GM23338 (cell line): ENCODE data around the gene PPFIA2. TPM values are rescaled to one million over a fixed set of nuclear protein-coding genes. Genes with fewer than 3 reads are reported as not detected.

Source experiments
- ATAC-seq: fragments of 200-7000 bp; cut with Tn5 transposase; 3 replicates; pipeline ENCODE4 v1.9.1; 2020
- DNase-seq: peaks from one replicate; pipeline ENCODE4 v3.0.0-alpha.2; 2015; ENCODE audit warnings: low spot score
- H2AFZ ChIP-seq: fragments of 200-600 bp; sonication (generic); 2 replicates; pipeline ENCODE4 v1.8.0; 2016; ENCODE audit warnings: antibody characterized with exemption, mild to moderate bottlenecking, moderate library complexity
- H3F3A ChIP-seq: fragments of 200-600 bp; sonication (generic); replicated peaks from 2 replicates; pipeline ENCODE4 v1.8.0; 2017; ENCODE audit warnings: antibody characterized with exemption, mixed run types, low read depth
- H3K27ac ChIP-seq: fragments of 200-600 bp; sonication (generic); 2 replicates; pipeline ENCODE4 v1.6.1; 2016; ENCODE audit warnings: low read depth
- H3K27me3 ChIP-seq: fragments of 200-600 bp; sonication (generic); 2 replicates; pipeline ENCODE4 v1.8.0; 2016; ENCODE audit warnings: mild to moderate bottlenecking, mixed run types, moderate library complexity; ENCODE audit not compliant: insufficient read depth
- H3K36me3 ChIP-seq: fragments of 200-600 bp; sonication (generic); 2 replicates; pipeline ENCODE4 v1.8.0; 2016; ENCODE audit warnings: mild to moderate bottlenecking; ENCODE audit not compliant: insufficient read depth
- H3K4me1 ChIP-seq: fragments of 200-600 bp; sonication (generic); 2 replicates; pipeline ENCODE4 v1.8.0; 2016; ENCODE audit warnings: mild to moderate bottlenecking, moderate library complexity; ENCODE audit not compliant: insufficient read depth
- H3K4me2 ChIP-seq: fragments of 200-600 bp; sonication (generic); 2 replicates; pipeline ENCODE4 v1.7.1; 2017; ENCODE audit warnings: mixed run types
- H3K4me3 ChIP-seq: fragments of 200-600 bp; sonication (generic); 2 replicates; pipeline ENCODE4 v1.6.1; 2016; ENCODE audit warnings: mixed run types
- H3K79me2 ChIP-seq: fragments of 200-600 bp; sonication (generic); replicated peaks from 2 replicates; pipeline ENCODE4 v1.8.0; 2017; ENCODE audit warnings: mild to moderate bottlenecking; ENCODE audit not compliant: insufficient read depth
- H3K9me2 ChIP-seq: fragments of 200-600 bp; sonication (generic); 2 replicates; pipeline ENCODE4 v1.8.0; 2017; ENCODE audit not compliant: insufficient read depth
- H4K20me1 ChIP-seq: fragments of 200-600 bp; sonication (generic); replicated peaks from 2 replicates; pipeline ENCODE4 v1.8.0; 2017; ENCODE audit warnings: mild to moderate bottlenecking; ENCODE audit not compliant: insufficient read depth
- H3K27ac Mint-ChIP-seq: 2 replicates; pipeline ENCODE4 v1.8.0; 2020; ENCODE audit warnings: inconsistent platforms, mild to moderate bottlenecking, moderate library complexity, mixed read lengths
- H3K27me3 Mint-ChIP-seq: 3 replicates; pipeline ENCODE4 v1.8.0; 2022; ENCODE audit warnings: low read depth, mild to moderate bottlenecking, moderate library complexity, mixed read lengths, inconsistent platforms; ENCODE audit not compliant: insufficient read depth, poor library complexity
- H3K36me3 Mint-ChIP-seq: 3 replicates; pipeline ENCODE4 v1.8.0; 2021; ENCODE audit warnings: low read depth, mild to moderate bottlenecking, inconsistent platforms, moderate library complexity, mixed read lengths
- H3K4me1 Mint-ChIP-seq: 3 replicates; pipeline ENCODE4 v1.8.0; 2020; ENCODE audit warnings: mild to moderate bottlenecking, inconsistent platforms, mixed read lengths
- H3K4me3 Mint-ChIP-seq: 3 replicates; pipeline ENCODE4 v1.8.0; 2021; ENCODE audit warnings: moderate library complexity, mild to moderate bottlenecking, inconsistent platforms, mixed read lengths
- H3K9me3 Mint-ChIP-seq: 3 replicates; pipeline ENCODE4 v1.8.0; 2020; ENCODE audit warnings: moderate library complexity, mild to moderate bottlenecking, inconsistent platforms, mixed read lengths
- CREB1 ChIP-seq: fragments of 250-450 bp; sonication (Bioruptor Pico); IDR thresholded peaks from 2 replicates; pipeline ENCODE4 v1.5.0; 2020; ENCODE audit warnings: low read depth, mild to moderate bottlenecking, moderate library complexity
- EZH2 ChIP-seq: fragments of 200-600 bp; sonication (generic); IDR thresholded peaks from one replicate; pipeline ENCODE4 v1.8.0; 2017; ENCODE audit warnings: antibody characterized with exemption, mild to moderate bottlenecking, low read depth; ENCODE audit not compliant: unreplicated experiment
- EZH2phosphoT487 ChIP-seq: fragments of 200-600 bp; sonication (generic); IDR thresholded peaks from one replicate; pipeline ENCODE4 v1.8.1; 2018; ENCODE audit warnings: antibody characterized with exemption; ENCODE audit not compliant: unreplicated experiment
- JUNB ChIP-seq: IDR thresholded peaks from one replicate; pipeline ENCODE4 v1.6.1; 2016; ENCODE audit warnings: antibody characterized with exemption; ENCODE audit not compliant: unreplicated experiment
- POLR2AphosphoS5 ChIP-seq: IDR thresholded peaks from 2 replicates; pipeline ENCODE4 v1.6.1; 2016; ENCODE audit warnings: antibody characterized with exemption, low read depth
- ZNF331 ChIP-seq: fragments of 250-450 bp; sonication (Bioruptor Pico); IDR thresholded peaks from 2 replicates; pipeline ENCODE4 v1.5.0; 2020; ENCODE audit warnings: low read depth, mild to moderate bottlenecking, moderate library complexity
- polyA plus RNA-seq: library from polyadenylated mRNA; unstranded; fragments of >200 nt; fragmentation: Nextera tagmentation; extraction: Ambion mirVana; gene quantifications from 2 replicates; pipeline ENCODE4 v1.2.1, GENCODE V29; 2016
- total RNA-seq: library from RNA; depleted of rRNA; stranded (reverse); fragments of >200 nt; shearing (Covaris generic); gene quantifications from 2 replicates; pipeline ENCODE4 v1.2.3, GENCODE V29; 2014
- TF ChIP-seq, protein P1 (sequence below): IDR thresholded peaks from 2 replicates; pipeline ENCODE4 v1.6.1; 2016; ENCODE audit warnings: antibody characterized with exemption
- TF ChIP-seq, protein P2 (sequence below): fragments of 250-450 bp; sonication (Bioruptor Pico); IDR thresholded peaks from 2 replicates; pipeline ENCODE4 v1.5.0; 2020; ENCODE audit warnings: mild to moderate bottlenecking, moderate library complexity

PPFIA2 gene
- total and polyA plus RNA-seq, 2 experiments from 2014 or later = 5.4 to 7.2 TPM

DNA sequence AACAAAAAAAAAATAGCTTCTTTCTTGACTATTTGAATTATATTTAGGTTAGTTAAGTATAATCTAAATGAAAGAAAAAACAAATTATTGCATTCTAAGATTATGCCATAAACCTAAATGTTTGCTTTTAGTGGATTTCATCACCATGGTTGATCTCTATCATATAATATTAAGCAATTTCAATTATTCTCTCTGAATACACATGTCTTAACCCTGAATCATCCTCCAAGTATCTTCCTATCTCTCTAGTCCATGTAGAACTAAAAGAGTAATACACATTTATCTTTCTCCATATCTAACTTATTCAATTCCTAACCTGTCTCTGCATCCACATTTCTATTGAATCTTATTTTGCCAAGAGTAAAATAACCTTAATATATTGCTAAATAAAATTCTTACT is 59.6 kb downstream of the PPFIA2 start:
- Histone ChIP-seq H3K4me3 (no peak overlapping the region), H4K20me1 (no peaks in the 10 kb centered on the region), H2AFZ (no peak overlapping the region), H3K27me3 (no peaks in the 10 kb centered on the region), H3K36me3 (no peaks in the 10 kb centered on the region), H3K9me2 (peaks cover 3% of the 10 kb centered on the region; the same call in 1 of the 2 replicates), H3K4me1 (no peaks in the 10 kb centered on the region), H3K27ac (no peak overlapping the region), H3F3A (no peaks in the 10 kb centered on the region), H3K79me2 (no peaks in the 10 kb centered on the region), H3K4me2 (no peak overlapping the region)
- Mint-ChIP-seq H3K27ac (no peak overlapping the region), H3K36me3 (no peaks in the 10 kb centered on the region; the same call in 1 of the 3 replicates), H3K9me3 (no peaks in the 10 kb centered on the region), H3K27me3 (peaks cover 3% of the 10 kb centered on the region), H3K4me3 (no peak overlapping the region), H3K4me1 (no peaks in the 10 kb centered on the region)
- ATAC-seq = no peak
- TF ChIP-seq POLR2AphosphoS5 (no peak), JUNB (no peak)
- DNase-seq = no peak

DNA sequence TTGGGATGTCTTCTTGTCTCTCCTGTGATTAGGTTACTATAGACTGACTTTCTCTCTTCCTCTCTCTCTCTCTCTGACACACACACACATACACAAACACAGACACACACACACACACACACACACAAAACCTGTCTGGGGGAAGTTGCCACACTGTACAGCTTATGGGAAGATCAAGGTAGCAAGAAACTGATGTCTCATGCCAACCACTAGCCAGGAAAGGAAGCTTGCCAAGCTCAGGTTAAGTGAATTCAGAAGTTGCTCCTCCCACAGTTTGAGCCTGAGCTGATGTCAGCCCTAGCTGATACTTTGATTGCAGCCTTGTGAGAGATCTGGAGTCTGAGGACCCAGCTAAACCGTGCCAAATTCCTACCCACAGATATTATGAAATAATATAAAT is 67.1 kb downstream of the PPFIA2 start:
- H3K4me1 Mint-ChIP-seq = peaks cover 6% of the 10 kb centered on the region
- H3K4me3 ChIP-seq = no peak overlapping the region
- H4K20me1 ChIP-seq = no peaks in the 10 kb centered on the region
- no peak overlapping the region for H2AFZ ChIP-seq
- no peak overlapping the region for H3K27ac ChIP-seq
- H3K36me3 ChIP-seq = no peaks in the 10 kb centered on the region
- H3K9me3 Mint-ChIP-seq = peaks cover 10% of the 10 kb centered on the region
- H3K4me1 ChIP-seq = no peaks in the 10 kb centered on the region
- no peak overlapping the region for H3K4me3 Mint-ChIP-seq
- H3F3A ChIP-seq = no peaks in the 10 kb centered on the region
- peak overlapping the region; percentile 8; the same call in 1 of the 2 replicates for H3K27ac Mint-ChIP-seq
- H3K36me3 Mint-ChIP-seq = peaks cover 6% of the 10 kb centered on the region; the same call in 2 of the 3 replicates
- no peaks in the 10 kb centered on the region for H3K79me2 ChIP-seq
- H3K4me2 ChIP-seq = no peak overlapping the region
- no peak for TF ChIP-seq JUNB
- no peak for TF ChIP-seq EZH2phosphoT487
- TF ChIP-seq, protein P1, sequence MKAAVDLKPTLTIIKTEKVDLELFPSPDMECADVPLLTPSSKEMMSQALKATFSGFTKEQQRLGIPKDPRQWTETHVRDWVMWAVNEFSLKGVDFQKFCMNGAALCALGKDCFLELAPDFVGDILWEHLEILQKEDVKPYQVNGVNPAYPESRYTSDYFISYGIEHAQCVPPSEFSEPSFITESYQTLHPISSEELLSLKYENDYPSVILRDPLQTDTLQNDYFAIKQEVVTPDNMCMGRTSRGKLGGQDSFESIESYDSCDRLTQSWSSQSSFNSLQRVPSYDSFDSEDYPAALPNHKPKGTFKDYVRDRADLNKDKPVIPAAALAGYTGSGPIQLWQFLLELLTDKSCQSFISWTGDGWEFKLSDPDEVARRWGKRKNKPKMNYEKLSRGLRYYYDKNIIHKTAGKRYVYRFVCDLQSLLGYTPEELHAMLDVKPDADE = no peak
- no peak for TF ChIP-seq CREB1
- no peak for TF ChIP-seq EZH2
- TF ChIP-seq POLR2AphosphoS5 = no peak
- TF ChIP-seq, protein P2, sequence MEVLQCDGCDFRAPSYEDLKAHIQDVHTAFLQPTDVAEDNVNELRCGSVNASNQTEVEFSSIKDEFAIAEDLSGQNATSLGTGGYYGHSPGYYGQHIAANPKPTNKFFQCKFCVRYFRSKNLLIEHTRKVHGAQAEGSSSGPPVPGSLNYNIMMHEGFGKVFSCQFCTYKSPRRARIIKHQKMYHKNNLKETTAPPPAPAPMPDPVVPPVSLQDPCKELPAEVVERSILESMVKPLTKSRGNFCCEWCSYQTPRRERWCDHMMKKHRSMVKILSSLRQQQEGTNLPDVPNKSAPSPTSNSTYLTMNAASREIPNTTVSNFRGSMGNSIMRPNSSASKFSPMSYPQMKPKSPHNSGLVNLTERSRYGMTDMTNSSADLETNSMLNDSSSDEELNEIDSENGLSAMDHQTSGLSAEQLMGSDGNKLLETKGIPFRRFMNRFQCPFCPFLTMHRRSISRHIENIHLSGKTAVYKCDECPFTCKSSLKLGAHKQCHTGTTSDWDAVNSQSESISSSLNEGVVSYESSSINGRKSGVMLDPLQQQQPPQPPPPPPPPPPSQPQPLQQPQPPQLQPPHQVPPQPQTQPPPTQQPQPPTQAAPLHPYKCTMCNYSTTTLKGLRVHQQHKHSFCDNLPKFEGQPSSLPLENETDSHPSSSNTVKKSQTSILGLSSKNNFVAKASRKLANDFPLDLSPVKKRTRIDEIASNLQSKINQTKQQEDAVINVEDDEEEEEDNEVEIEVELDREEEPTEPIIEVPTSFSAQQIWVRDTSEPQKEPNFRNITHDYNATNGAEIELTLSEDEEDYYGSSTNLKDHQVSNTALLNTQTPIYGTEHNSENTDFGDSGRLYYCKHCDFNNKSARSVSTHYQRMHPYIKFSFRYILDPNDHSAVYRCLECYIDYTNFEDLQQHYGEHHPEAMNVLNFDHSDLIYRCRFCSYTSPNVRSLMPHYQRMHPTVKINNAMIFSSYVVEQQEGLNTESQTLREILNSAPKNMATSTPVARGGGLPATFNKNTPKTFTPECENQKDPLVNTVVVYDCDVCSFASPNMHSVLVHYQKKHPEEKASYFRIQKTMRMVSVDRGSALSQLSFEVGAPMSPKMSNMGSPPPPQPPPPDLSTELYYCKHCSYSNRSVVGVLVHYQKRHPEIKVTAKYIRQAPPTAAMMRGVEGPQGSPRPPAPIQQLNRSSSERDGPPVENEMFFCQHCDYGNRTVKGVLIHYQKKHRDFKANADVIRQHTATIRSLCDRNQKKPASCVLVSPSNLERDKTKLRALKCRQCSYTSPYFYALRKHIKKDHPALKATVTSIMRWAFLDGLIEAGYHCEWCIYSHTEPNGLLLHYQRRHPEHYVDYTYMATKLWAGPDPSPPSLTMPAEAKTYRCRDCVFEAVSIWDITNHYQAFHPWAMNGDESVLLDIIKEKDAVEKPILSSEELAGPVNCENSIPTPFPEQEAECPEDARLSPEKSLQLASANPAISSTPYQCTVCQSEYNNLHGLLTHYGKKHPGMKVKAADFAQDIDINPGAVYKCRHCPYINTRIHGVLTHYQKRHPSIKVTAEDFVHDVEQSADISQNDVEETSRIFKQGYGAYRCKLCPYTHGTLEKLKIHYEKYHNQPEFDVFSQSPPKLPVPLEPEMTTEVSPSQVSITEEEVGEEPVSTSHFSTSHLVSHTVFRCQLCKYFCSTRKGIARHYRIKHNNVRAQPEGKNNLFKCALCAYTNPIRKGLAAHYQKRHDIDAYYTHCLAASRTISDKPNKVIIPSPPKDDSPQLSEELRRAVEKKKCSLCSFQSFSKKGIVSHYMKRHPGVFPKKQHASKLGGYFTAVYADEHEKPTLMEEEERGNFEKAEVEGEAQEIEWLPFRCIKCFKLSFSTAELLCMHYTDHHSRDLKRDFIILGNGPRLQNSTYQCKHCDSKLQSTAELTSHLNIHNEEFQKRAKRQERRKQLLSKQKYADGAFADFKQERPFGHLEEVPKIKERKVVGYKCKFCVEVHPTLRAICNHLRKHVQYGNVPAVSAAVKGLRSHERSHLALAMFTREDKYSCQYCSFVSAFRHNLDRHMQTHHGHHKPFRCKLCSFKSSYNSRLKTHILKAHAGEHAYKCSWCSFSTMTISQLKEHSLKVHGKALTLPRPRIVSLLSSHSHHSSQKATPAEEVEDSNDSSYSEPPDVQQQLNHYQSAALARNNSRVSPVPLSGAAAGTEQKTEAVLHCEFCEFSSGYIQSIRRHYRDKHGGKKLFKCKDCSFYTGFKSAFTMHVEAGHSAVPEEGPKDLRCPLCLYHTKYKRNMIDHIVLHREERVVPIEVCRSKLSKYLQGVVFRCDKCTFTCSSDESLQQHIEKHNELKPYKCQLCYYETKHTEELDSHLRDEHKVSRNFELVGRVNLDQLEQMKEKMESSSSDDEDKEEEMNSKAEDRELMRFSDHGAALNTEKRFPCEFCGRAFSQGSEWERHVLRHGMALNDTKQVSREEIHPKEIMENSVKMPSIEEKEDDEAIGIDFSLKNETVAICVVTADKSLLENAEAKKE (CRISPR knock-in tag) = no peak
- TF ChIP-seq ZNF331 (CRISPR knock-in tag) = no peak
- DNase-seq = peak; percentile 17
- no peaks in the 10 kb centered on the region for H3K27me3 ChIP-seq
- no peak for ATAC-seq
- H3K9me2 ChIP-seq = peaks cover 8% of the 10 kb centered on the region
- peaks cover 2% of the 10 kb centered on the region for H3K27me3 Mint-ChIP-seq
